HL-60 (cell line): ENCODE data around the gene CD36.

ENCODE experiments used
- DNase-seq, 2 experiments: peaks; one replicate each; pipeline ENCODE4 v3.0.0-alpha.2; 2010 to 2020; ENCODE audit warnings: low read depth in 1 of 2, low spot score in 1 of 2
- H3K27ac ChIP-seq: fragments of 250-450 bp; sonication (Bioruptor Pico); replicated peaks from 2 replicates; pipeline ENCODE4 v1.5.1; 2020; ENCODE audit warnings: mild to moderate bottlenecking, moderate library complexity
- H3K27me3 ChIP-seq: fragments of 250-450 bp; sonication (Bioruptor Pico); 2 replicates; pipeline ENCODE4 v1.5.1; 2021; ENCODE audit warnings: mild to moderate bottlenecking, moderate library complexity; ENCODE audit not compliant: insufficient read depth, poor library complexity, severe bottlenecking
- H3K4me3 ChIP-seq: replicated peaks from 2 replicates; pipeline ENCODE4 v1.5.1; 2011; ENCODE audit warnings: mild to moderate bottlenecking, control low read depth, low read length; ENCODE audit not compliant: insufficient read depth
- CTCF ChIP-seq: IDR thresholded peaks from one replicate; pipeline ENCODE4 v1.5.1; 2011; ENCODE audit warnings: low read length, control low read depth, inconsistent platforms; ENCODE audit not compliant: insufficient read depth
- GABPA ChIP-seq: IDR thresholded peaks from 2 replicates; pipeline ENCODE4 v1.6.1; 2012; ENCODE audit warnings: low read depth
- POLR2AphosphoS5 ChIP-seq: IDR thresholded peaks from 2 replicates; pipeline ENCODE4 v1.6.1; 2012; ENCODE audit warnings: low read depth
- REST ChIP-seq: IDR thresholded peaks from 2 replicates; pipeline ENCODE4 v1.6.1; 2012; ENCODE audit warnings: low read depth; ENCODE audit not compliant: insufficient replicate concordance
- SPI1 ChIP-seq: IDR thresholded peaks from 2 replicates; pipeline ENCODE4 v1.6.1; 2012; ENCODE audit warnings: low read depth, mild to moderate bottlenecking, borderline replicate concordance

Gene CD36

GRCh38 chr7:80647436-80647835 lies 9.0 kb downstream of the CD36 start:
- H3K27me3 ChIP-seq, result no peaks in the 10 kb centered on the region
- no peak for DNase-seq
- no peak overlapping the region for H3K4me3 ChIP-seq
- no peak for TF ChIP-seq GABPA
- TF ChIP-seq SPI1, result no peak
- no peak for TF ChIP-seq POLR2AphosphoS5
- TF ChIP-seq REST, result no peak
- TF ChIP-seq CTCF, result no peak
- H3K27ac ChIP-seq, result no peak overlapping the region

GRCh38 chr7:80648031-80648600 lies 9.7 kb downstream of the CD36 start:
- no peak for DNase-seq
- H3K4me3 ChIP-seq, result no peak overlapping the region
- TF ChIP-seq CTCF, result no peak
- TF ChIP-seq POLR2AphosphoS5, result no peak
- no peak for TF ChIP-seq GABPA
- no peak overlapping the region for H3K27ac ChIP-seq
- H3K27me3 ChIP-seq, result no peaks in the 10 kb centered on the region

DNA sequence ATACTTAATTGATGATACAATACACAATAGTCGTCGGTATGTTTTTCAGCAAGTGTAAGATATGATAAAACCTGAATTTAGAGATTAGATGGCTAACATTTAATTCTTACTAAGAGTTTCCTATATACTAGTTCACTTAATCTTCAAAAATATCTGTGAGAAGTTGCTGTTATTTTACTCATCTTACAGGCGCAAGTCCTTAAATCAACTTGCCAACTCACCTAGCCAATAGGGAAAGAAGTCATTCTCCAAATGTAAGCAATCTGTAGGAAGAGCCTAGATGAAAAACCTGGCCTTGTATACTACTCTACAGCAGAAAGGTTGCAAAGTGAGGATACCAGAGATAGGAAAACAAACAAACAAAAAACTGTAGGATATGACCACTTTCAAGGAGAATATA lies 10.6 kb downstream of the CD36 start:
- DNase-seq, result no peak
- no peaks in the 10 kb centered on the region for H3K27me3 ChIP-seq
- no peak overlapping the region for H3K27ac ChIP-seq
- TF ChIP-seq GABPA, result no peak
- no peak for TF ChIP-seq CTCF
- TF ChIP-seq SPI1, result no peak
- TF ChIP-seq REST, result no peak
- TF ChIP-seq POLR2AphosphoS5, result no peak
- no peak overlapping the region for H3K4me3 ChIP-seq

GRCh38 chr7:80650030-80650429 lies 11.6 kb downstream of the CD36 start:
- Histone ChIP-seq H3K4me3 (no peak overlapping the region), H3K27me3 (no peaks in the 10 kb centered on the region), H3K27ac (no peak overlapping the region)
- DNase-seq, result no peak
- TF ChIP-seq CTCF (no peak), GABPA (no peak), POLR2AphosphoS5 (no peak), SPI1 (no peak), REST (no peak)
